ENCODE results near the gene MAP3K4. TPM values are rescaled to one million over a fixed set of nuclear protein-coding genes. Genes with fewer than 3 reads are reported as not detected.

MAP3K4 gene
- total RNA-seq, 4 donors from 2014 or later: 22.5 to 38.0 (median 27.4) TPM

- no peak for DNase-seq
- Histone ChIP-seq H3K4me1 (no peaks in the 10 kb centered on the region), H3K27ac (no peak overlapping the region), H3K36me3 (peaks cover 0 to 10% (median 0%) of the 10 kb centered on the region in 3 donors), H3K27me3 (no peaks in the 10 kb centered on the region), H3K4me3 (no peak overlapping the region), H3K9me3 (no peaks in the 10 kb centered on the region)
- TF ChIP-seq CTCF (IDR thresholded peaks at IDR 0.05) (no peak), POLR2A (IDR thresholded peaks at IDR 0.05) (no peak)
- intact Hi-C loops (cut with DNase I): no loop called here
- WGBS, 2 donors: 83 to 87% methylated on average over 3 of the region's 3 CpGs
These were observed 74.9 kb downstream of the MAP3K4 start for GRCh38 chr6:161066511-161066910.

- Histone ChIP-seq H3K27me3 (no peaks in the 10 kb centered on the region), H3K9me3 (no peaks in the 10 kb centered on the region), H3K27ac (no peak overlapping the region), H3K4me1 (no peaks in the 10 kb centered on the region), H3K4me3 (no peak overlapping the region), H3K36me3 (peaks cover 0 to 18% (median 0%) of the 10 kb centered on the region in 3 donors)
- DNase-seq: no peak
- WGBS, 2 donors: 78 to 80% methylated on average over 3 of the region's 3 CpGs
- intact Hi-C loops (cut with DNase I): no loop called here
- TF ChIP-seq CTCF (IDR thresholded peaks at IDR 0.05) (no peak), POLR2A (IDR thresholded peaks at IDR 0.05) (no peak)
These were observed 76.2 kb downstream of the MAP3K4 start for GRCh38 chr6:161067749-161068148.

GRCh38 chr6:161068321-161068741 is 76.8 kb downstream of the MAP3K4 start:
- no peak for DNase-seq
- H3K9me3 ChIP-seq: no peaks in the 10 kb centered on the region
- no peak overlapping the region for H3K4me3 ChIP-seq
- peaks cover 0 to 24% (median under 1%) of the 10 kb centered on the region in 3 donors for H3K36me3 ChIP-seq
- H3K4me1 ChIP-seq: no peaks in the 10 kb centered on the region
- H3K27me3 ChIP-seq: no peaks in the 10 kb centered on the region
- intact Hi-C loops (cut with DNase I): no loop called here
- TF ChIP-seq POLR2A (IDR thresholded peaks at IDR 0.05) (no peak), CTCF (IDR thresholded peaks at IDR 0.05) (no peak)
- WGBS, 2 donors: 90 to 93% methylated on average over 3 of the region's 3 CpGs
- no peak overlapping the region for H3K27ac ChIP-seq

GRCh38 chr6:161073930-161074329 is 82.4 kb downstream of the MAP3K4 start:
- 58 to 87% methylated on average over 5 of the region's 5 CpGs for WGBS, 2 donors
- no peak for DNase-seq
- H3K36me3 ChIP-seq: peaks cover 0 to 79% (median 3%) of the 10 kb centered on the region in 3 donors
- no peaks in the 10 kb centered on the region for H3K4me1 ChIP-seq
- H3K4me3 ChIP-seq: no peak overlapping the region
- H3K27ac ChIP-seq: no peak overlapping the region
- intact Hi-C loops (cut with DNase I): no loop called here
- TF ChIP-seq CTCF (IDR thresholded peaks at IDR 0.05): no peak
- no peak for TF ChIP-seq POLR2A (IDR thresholded peaks at IDR 0.05)
- no peaks in the 10 kb centered on the region for H3K9me3 ChIP-seq
- H3K27me3 ChIP-seq: no peaks in the 10 kb centered on the region

GRCh38 chr6:161074496-161075121 is 83.0 kb downstream of the MAP3K4 start:
- no peaks in the 10 kb centered on the region for H3K9me3 ChIP-seq
- intact Hi-C loops (cut with DNase I): no loop called here
- DNase-seq: no peak
- H3K4me1 ChIP-seq: no peaks in the 10 kb centered on the region
- peaks cover 0 to 86% (median 3%) of the 10 kb centered on the region in 3 donors for H3K36me3 ChIP-seq
- H3K27me3 ChIP-seq: no peaks in the 10 kb centered on the region
- WGBS, 2 donors: 87 to 92% methylated on average over 5 of the region's 5 CpGs
- H3K27ac ChIP-seq: no peak overlapping the region
- TF ChIP-seq CTCF (IDR thresholded peaks at IDR 0.05): no peak
- no peak for TF ChIP-seq POLR2A (IDR thresholded peaks at IDR 0.05)
- no peak overlapping the region for H3K4me3 ChIP-seq

All from esophagus squamous epithelium (tissue), 5 donors.